Fibroblast of pulmonary artery (primary cell): ENCODE data around the gene ASB17.
"Not testable (repeated sequence)": the region's sequence is repeated elsewhere in the genome, so short reads cannot be mapped to it uniquely, and the experiment has no call there.

ENCODE experiments used
- DNase-seq: peaks from one replicate; pipeline ENCODE4 v3.0.0-alpha.2; 2010; ENCODE audit warnings: low read depth
- H3K4me3 ChIP-seq: replicated peaks from 2 replicates; pipeline ENCODE4 v1.5.1; 2011; ENCODE audit warnings: low read depth, mild to moderate bottlenecking, control low read depth, low read length, moderate library complexity
- CTCF ChIP-seq: IDR thresholded peaks from 2 replicates; pipeline ENCODE4 v1.5.1; 2011; ENCODE audit warnings: mild to moderate bottlenecking, control low read depth, low read length, inconsistent platforms; ENCODE audit errors: missing control alignments

The ASB17 gene, protein sequence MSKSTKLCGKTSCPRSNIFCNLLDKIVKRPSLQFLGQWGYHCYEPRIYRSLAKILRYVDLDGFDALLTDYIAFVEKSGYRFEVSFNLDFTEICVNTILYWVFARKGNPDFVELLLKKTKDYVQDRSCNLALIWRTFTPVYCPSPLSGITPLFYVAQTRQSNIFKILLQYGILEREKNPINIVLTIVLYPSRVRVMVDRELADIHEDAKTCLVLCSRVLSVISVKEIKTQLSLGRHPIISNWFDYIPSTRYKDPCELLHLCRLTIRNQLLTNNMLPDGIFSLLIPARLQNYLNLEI

DNA sequence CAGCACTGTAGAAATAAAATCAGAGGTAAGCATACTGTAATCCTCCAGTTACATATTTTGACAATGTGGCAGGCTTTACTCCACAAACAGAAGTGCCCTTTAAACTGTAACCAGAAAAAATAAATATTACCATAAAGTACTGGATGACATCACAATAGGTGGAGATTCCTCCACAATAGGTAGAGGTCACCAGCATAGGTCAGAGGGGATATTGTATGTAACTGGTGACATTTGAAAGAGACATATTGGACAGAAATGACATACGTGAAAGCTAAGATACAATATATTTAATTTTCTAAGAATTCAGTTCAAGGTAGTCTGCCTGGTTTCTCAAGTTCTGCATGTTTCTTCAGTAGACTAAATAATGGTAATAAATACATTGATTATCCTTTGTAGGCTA lies at the start of gene ASB17:
ASB17 (minus strand) TSS at position 101 of the 400 bp plus-strand sequence. CDS start 113 bp downstream, outside the sequence.
- no peak for DNase-seq
- TF ChIP-seq CTCF, result no peak
- no peak within 1 kb of the TSS for H3K4me3 ChIP-seq

GRCh38 chr1:75980972-75981897 lies 49.0 kb upstream of the ASB17 start:
- no peak for DNase-seq
- no peak for TF ChIP-seq CTCF
- no peak overlapping the region for H3K4me3 ChIP-seq

DNA sequence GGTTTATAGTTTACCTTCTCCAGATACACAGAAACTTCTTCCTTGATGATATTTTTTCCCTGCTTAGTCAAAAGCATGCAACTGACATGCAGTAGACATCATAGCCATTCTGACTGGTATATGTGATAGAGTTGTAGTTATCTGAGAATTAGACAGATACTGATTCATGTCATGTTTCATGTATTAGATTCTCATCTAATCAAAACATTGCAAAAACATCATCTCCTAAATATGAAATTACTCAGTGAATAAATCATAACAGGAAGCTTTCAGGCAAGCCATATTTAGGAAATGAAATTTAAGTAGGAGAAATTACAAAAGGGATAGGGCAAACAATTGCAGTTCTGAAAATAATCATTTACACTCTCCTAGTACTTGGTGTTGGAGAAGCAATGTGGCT lies 38.4 kb upstream of the ASB17 start:
- no peak for TF ChIP-seq CTCF
- DNase-seq, result no peak

GRCh38 chr1:75969550-75969949 lies 37.3 kb upstream of the ASB17 start:
- H3K4me3 ChIP-seq, result no peak overlapping the region
- DNase-seq, result no peak
- TF ChIP-seq CTCF, result no peak

More for the DNA sequence above, 38.4 kb upstream of the ASB17 start:
- no peak overlapping the region for H3K4me3 ChIP-seq

DNA sequence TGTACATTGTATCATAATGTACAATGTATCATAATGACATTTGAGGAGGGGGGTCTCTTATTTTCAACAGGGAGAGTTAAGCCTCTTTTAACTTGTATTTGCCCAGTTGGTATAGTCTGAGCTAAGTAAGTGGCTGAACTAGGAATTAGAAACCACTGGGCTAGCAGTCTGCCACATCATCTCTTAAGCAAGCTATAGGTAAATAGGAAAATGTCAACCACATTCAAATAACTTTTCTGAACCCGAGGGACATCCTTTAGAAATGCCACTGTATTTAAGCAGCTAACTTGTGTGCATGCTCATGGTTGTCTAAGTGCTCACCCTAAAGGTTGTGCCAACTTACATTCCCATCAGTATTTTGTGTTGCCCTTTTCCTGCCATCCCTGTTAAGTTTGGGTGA lies 35.5 kb upstream of the ASB17 start:
- DNase-seq, result no peak
- H3K4me3 ChIP-seq, result no peak overlapping the region
- no peak for TF ChIP-seq CTCF

DNA sequence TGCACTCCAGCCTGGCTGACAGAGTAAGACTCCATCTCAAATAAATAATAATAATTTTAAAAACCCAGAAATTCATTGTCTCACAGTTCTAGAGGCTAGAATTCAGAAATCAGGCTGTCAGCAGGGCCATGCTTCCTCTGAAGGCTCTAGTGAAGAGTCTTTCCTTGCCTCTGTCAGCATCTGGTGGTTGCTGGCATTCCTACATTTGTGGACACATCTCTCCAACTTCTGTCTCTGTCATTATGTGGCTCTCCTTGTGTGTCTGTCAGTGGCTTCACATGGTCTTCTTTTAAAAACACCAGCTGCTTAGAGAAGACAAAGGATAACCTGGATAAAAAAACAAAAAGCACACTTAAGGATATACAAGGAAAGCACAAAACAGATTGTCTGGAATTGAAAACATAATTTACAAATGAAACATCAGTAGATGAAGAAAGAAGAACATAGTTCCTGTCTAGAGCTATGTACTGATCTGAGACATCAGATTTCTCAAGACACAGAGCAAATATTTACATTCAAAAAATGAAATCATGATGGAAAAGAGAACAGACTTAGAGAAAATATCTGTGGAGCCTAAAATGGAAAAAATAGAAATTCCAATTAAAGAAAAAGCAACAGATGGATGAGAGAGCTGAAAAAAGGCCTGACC lies 32.7 kb upstream of the ASB17 start:
- TF ChIP-seq CTCF, result no peak
- no peak for DNase-seq
- H3K4me3 ChIP-seq, result no peak overlapping the region

DNA sequence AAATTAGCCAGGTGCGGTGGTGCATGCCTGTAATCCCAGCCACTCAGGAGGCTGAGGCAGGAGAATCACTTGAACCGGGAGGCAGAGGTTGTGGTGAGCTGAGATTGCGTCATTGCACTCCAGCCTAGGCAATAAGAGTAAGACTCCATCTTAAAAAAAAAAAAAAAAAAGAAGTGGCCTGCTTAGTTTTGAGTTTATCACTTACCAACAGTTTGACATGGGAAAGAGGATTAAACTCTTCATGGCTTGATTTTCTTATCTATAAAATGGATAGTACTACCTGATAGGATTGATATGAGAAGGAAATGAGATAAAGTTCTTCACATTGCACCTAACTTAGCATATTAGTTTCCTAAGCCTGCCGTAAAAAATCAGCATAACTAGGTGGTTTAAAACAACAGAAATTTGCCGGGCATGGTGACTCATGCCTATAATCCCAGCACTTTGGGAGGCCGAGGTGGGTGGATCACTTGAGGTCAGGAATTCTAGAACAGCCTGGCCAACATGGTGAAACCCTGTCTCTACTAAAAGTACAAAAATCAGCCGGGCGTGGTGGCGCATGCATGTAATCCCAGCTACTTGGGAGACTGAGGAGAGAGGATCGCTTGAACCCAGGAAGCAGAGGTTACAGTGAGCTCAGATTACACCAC lies 32.0 kb upstream of the ASB17 start:
- H3K4me3 ChIP-seq, result not testable (repeated sequence)
- DNase-seq, result peak; percentile 65
